ENCODE measurements around the gene RARRES2. TPM values are rescaled to one million over a fixed set of nuclear protein-coding genes. Genes with fewer than 3 reads are reported as not detected.
"Not testable (repeated sequence)": the region's sequence is repeated elsewhere in the genome, so short reads cannot be mapped to it uniquely, and the experiment has no call there.

Gene RARRES2
- total RNA-seq, 1 donor from 2014 or later = 259 TPM

GRCh38 chr7:150314639-150315239, 26.7 kb downstream of the RARRES2 start:
- no peaks in the 10 kb centered on the region for H3K27me3 ChIP-seq
- no peaks in the 10 kb centered on the region for H3K4me1 ChIP-seq
- ATAC-seq (no peak), DNase-seq (no peak)
- no peaks in the 10 kb centered on the region for H3K9me3 ChIP-seq
- TF ChIP-seq CTCF (IDR thresholded peaks at IDR 0.05) = no peak
- no peak overlapping the region for H3K27ac ChIP-seq
- intact Hi-C loops (cut with DNase I) = no loop called here
- no peak overlapping the region for H3K4me3 ChIP-seq
- no peaks in the 10 kb centered on the region for H3K36me3 ChIP-seq

GRCh38 chr7:150313870-150314269, 27.6 kb downstream of the RARRES2 start:
- DNase-seq (no peak), ATAC-seq (no peak)
- intact Hi-C loops (cut with DNase I) = no loop called here
- Histone ChIP-seq H3K4me1 (no peaks in the 10 kb centered on the region), H3K27me3 (no peaks in the 10 kb centered on the region), H3K9me3 (no peaks in the 10 kb centered on the region), H3K27ac (no peak overlapping the region), H3K36me3 (no peaks in the 10 kb centered on the region), H3K4me3 (no peak overlapping the region)
- TF ChIP-seq CTCF (IDR thresholded peaks at IDR 0.05) = no peak

- H3K4me1 ChIP-seq = no peaks in the 10 kb centered on the region
Measured at GRCh38 chr7:150313367-150313809, 28.0 kb downstream of the RARRES2 start.

GRCh38 chr7:150312649-150313366, 28.6 kb downstream of the RARRES2 start:
- H3K9me3 ChIP-seq; intact Hi-C loops (cut with DNase I); H3K27ac ChIP-seq; ATAC-seq; H3K4me3 ChIP-seq; H3K36me3 ChIP-seq; H3K4me1 ChIP-seq; DNase-seq; H3K27me3 ChIP-seq: not testable (repeated sequence)

More at GRCh38 chr7:150313367-150313809, 28.0 kb downstream of the RARRES2 start:
- no peak overlapping the region for H3K4me3 ChIP-seq
- no peaks in the 10 kb centered on the region for H3K27me3 ChIP-seq
- no peaks in the 10 kb centered on the region for H3K9me3 ChIP-seq
- intact Hi-C loops (cut with DNase I) = no loop called here
- H3K36me3 ChIP-seq = no peaks in the 10 kb centered on the region
- DNase-seq (no peak), ATAC-seq (no peak)
- H3K27ac ChIP-seq = no peak overlapping the region
- TF ChIP-seq CTCF (IDR thresholded peaks at IDR 0.05) = no peak

GRCh38 chr7:150311711-150312110, 29.7 kb downstream of the RARRES2 start:
- no peak for TF ChIP-seq CTCF (IDR thresholded peaks at IDR 0.05)
- Histone ChIP-seq H3K4me1 (no peaks in the 10 kb centered on the region), H3K27ac (no peak overlapping the region), H3K4me3 (no peak overlapping the region), H3K36me3 (no peaks in the 10 kb centered on the region), H3K9me3 (no peaks in the 10 kb centered on the region), H3K27me3 (no peaks in the 10 kb centered on the region)
- no peak for DNase-seq
- no peak for ATAC-seq
- intact Hi-C loops (cut with DNase I) = no loop called here

- Histone ChIP-seq H3K9me3 (no peaks in the 10 kb centered on the region), H3K36me3 (no peaks in the 10 kb centered on the region), H3K27me3 (no peaks in the 10 kb centered on the region), H3K27ac (no peak overlapping the region), H3K4me3 (no peak overlapping the region), H3K4me1 (no peaks in the 10 kb centered on the region)
- intact Hi-C loops (cut with DNase I) = no loop called here
- no peak for ATAC-seq
- no peak for DNase-seq
- no peak for TF ChIP-seq CTCF (IDR thresholded peaks at IDR 0.05)
Measured at GRCh38 chr7:150311146-150311545, 30.3 kb downstream of the RARRES2 start.

Data from upper lobe of right lung (tissue), 1 donor.